B cell (primary cell): ENCODE results near the gene MBTPS1.

Experiments used
- CTCF ChIP-seq: fragments of 200-600 bp; IDR thresholded peaks from one replicate; pipeline ENCODE4 v1.8.0; 2022; ENCODE audit warnings: antibody characterized with exemption, mild to moderate bottlenecking
- EZH2 ChIP-seq: IDR thresholded peaks from 2 replicates; pipeline ENCODE4 v1.6.1; 2012; ENCODE audit warnings: borderline replicate concordance, low read depth, mild to moderate bottlenecking, moderate library complexity, low read length; ENCODE audit not compliant: insufficient read depth, poor library complexity, severe bottlenecking

- TF ChIP-seq CTCF = no peak
- no peak for TF ChIP-seq EZH2
Measured at GRCh38 chr16:84159007-84159406, 42.3 kb upstream of the MBTPS1 start.
